GM21447 (cell line): ENCODE data around the gene AHDC1.

ENCODE experiments used
- ATAC-seq: cut with Tn5 transposase; IDR thresholded peaks from one replicate; pipeline ENCODE4 v1.9.1; 2021; ENCODE audit not compliant: unreplicated experiment

Gene AHDC1

GRCh38 chr1:27489501-27489972 is 114.4 kb downstream of the AHDC1 start:
- ATAC-seq: peak; percentile 15

GRCh38 chr1:27487966-27488884 is 115.7 kb downstream of the AHDC1 start:
- no peak for ATAC-seq

- ATAC-seq: no peak
Measured at GRCh38 chr1:27485363-27485762, 118.6 kb downstream of the AHDC1 start.
